NCI-H510A treated with DMSO at 0.1 percent for 48 hours (cell line): ENCODE data around the gene TBC1D8.

ENCODE experiments used
- DNase-seq: peaks from one replicate; lab custom pipeline; 2025; lab: John Stamatoyannopoulos, UW

TBC1D8 gene

DNA sequence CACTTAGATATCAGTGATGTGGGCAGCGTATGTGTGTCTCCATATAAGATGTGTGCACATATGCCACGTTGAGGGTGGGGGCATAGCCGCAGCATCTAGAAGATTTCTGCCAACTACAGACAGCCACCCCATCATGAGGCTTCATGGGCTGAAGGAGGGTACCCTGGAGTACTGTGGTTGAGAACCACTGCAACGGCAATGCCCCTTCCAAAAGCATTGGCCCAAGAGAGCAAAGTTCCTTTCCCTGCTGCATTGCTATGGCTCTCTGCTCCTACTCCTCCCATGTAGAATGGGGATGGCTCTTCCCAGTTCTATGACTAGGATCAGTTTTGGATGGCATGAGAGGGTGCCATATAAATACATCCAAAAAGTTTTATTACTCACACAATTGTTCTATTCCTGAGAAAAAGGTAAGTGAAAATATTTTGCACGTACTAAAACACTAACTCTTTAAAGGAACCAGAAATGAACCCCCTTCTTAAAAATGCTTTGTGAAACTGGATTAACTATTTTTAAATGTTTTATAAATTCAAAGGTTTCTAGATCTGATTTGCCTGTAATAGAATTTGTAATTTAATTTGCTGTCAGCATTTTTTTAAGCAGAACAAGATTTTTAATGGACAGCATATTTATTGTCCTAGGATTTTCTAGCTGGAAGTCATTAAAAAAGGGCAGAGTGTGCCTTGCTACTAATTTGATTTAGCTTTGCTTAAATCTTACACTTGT, 153.5 kb downstream of the TBC1D8 start:
- DNase-seq = no peak

DNA sequence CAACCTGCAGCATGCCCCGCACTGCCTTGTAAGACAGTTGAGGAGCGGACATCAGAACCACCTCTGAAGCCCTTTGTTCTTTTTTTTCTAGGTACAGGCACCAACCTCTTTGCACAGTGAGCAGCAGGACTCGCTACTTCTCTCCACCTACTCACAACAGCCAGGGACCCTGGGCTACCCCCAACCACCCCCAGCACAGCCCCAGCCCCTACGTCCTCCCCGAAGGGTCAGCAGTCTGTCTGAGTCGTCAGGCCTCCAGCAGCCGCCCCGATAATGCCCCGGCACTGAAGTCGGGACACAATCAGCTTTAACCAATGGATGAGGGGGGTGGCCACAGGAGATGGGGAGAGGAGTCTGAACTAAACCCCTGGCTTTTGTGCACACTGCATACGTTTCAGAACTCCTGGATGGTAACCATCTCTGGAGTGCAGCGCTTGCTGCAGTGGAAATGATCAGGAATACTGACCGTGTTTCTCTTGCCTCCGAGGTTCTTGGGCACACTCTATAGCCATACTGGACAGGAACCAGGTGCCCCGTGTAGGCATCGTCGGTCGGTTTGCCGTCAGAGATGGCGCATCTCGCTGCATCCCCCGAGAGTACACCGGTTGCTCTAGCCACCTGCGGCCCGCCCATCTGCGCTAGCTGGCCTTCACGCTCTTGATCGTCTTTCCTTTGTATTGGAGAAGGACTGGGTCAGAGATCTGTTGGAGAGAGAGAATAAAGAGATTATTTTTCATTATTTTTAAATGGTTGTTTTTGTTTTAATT, 155.7 kb downstream of the TBC1D8 start:
- DNase-seq = no peak

DNA sequence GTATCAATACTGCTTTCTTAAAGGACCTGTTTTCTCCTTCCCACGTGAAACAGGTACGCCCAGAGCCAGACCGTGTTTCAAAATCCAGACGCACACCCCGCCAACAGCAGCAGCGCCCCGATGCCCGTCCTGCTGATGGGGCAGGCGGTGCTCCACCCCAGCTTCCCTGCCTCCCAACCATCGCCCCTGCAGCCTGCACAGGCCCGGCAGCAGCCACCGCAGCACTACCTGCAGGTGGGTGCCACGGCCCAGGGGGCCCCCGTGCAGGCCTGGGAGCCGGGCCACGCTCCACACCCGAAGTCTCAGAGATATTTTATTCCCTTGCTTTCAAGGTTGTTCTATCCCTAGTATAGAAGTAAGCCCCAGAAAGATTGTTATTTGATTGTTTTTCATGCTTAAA, 157.9 kb downstream of the TBC1D8 start:
- no peak for DNase-seq

DNA sequence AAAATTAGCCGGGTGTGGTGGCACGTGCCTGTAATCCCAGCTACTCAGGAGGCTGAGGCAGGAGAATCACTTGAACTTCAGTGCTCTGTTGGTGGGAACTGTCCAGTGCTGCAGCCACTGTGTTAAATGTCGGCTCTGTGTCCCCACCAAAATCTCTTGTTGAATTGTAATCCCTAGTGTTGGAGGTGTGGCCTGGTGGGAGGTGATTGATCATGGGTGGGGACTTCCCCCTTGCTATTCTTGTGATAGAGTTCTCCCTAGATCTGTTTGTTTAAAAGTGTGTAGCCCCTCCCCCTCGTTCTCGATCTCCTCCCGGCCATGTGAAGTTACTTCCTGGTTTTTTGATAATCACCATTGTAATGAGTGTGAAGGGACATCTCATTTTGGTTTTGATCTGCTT, 158.9 kb downstream of the TBC1D8 start:
- no peak for DNase-seq

DNA sequence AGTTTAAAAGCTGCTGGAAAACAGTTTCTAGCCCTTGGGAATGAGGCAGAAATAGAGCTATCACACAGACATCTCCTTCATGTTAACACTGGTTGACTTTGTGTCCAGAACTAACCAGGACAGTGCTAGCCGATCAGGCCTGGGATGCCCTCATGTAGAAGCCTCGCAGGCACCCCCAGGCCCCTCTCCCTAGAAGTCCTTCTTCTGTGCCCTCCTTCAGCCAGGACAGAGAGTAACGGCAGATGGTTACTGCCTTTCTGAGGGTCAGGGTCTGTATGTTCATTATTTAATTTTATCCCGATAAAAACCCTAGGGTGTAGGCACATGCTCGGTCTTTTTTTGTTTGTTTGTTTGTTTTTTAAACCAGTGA, 159.8 kb downstream of the TBC1D8 start:
- DNase-seq = no peak

DNA sequence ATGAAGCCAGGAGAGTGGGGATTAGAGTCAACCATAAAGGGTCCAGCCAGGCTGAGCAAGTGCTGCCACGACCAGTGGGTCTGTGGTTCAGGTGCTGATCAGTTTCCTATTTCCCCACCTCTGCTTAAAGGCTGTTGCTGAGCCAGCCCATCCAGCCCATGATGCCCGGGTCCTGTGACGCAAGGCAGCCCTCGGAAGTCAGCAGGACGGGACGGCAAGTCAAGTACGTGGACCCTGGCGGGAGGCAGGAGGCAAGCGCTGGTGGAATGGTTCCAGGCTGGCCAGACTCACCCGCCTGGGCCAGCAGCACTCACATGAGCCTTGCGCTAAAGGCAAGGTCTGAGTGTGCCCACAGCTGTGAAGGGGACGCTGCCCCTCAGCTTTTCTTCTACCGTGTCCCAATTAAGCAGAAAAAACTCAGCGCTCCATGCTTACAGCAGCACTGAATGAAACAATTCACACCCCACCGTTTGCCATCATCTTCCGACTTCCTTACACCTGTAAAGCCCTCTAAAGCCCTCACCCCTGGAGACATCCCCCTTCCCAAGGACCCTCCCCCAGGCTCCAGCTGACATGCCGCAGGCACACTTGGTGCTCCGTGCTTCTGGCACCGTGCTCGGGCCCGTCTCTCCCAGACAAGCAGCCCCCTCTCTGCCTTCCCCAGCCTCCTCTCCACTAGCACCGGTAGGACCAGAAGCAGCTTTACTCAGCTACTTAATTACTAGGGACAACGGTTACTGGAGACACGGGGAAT, 160.4 kb downstream of the TBC1D8 start:
- DNase-seq = no peak

DNA sequence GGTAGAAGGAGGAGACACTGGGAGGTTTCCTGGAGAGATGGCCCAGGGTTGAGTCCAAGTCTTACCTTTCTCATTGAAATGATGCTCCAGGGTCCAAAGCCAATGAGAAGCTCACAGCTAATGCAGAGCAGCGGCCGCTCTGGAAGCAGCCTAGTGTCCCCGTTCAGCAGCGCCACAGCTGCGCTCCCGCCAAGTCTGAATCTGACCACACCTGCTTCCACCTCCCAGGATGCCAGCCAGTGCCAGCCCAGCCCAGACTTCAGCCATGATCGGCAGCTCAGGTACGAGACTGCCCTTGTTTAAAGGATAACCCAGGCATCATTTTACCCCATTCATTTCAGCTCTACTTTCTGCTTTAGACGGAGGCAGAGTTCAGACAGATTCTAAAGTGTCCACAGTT, 161.0 kb downstream of the TBC1D8 start:
- DNase-seq = no peak

DNA sequence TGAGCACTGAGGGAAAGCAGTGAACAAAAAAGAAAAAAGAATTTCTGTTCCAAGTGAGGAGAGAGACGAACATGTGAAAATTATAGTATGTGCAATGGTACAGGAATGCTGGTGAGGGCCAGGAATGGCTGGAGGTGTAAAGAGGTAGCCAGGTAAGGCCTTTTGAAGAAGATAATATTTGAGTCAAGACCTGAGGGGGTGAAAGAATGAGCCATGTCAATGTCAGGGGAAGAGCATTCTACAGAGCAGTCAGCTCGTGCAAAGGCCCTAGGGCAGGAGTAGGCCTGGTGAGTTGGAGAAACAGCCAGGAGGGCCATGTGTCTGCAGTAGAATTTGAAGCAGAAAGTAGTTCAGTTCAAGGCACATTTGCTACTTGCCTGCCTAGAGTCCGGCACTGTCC, 161.5 kb downstream of the TBC1D8 start:
- DNase-seq = no peak

DNA sequence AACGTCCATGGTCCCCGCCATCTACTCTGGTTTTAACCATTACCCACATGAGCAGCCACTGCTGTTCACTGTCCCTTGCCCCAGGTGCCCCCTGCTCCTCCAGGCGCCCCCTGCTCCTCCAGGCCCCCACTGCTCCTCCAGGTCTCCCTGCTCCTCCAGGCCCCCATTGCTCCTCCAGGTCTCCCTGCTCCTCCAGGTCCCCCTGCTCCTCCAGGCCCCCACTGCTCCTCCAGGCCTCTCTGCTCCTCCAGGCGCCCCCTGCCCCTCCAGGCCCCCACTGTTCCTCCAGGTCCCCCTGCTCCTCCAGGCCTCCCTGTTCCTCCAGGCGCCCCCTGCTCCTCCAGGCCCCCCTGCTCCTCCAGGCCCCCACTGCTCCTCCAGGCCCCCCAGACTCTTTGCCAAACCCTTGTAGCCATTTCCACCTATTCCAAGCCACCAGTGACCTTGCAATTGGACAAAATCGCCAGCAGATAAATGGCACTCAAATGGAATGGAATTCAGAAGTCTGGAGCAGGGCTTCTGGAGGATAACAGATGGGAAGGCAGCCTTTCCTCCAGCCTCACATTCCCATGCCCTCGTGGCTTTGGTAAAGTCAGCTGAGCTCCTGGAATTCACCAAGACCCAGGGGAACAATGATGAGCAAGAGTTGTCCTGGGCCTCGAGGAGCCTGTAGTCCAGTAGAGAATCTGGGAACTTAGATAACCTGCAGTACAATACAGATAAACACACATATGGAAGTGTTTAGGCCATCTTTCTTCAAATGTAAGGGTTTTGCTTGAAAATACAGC, 162.4 kb downstream of the TBC1D8 start:
- no peak for DNase-seq

DNA sequence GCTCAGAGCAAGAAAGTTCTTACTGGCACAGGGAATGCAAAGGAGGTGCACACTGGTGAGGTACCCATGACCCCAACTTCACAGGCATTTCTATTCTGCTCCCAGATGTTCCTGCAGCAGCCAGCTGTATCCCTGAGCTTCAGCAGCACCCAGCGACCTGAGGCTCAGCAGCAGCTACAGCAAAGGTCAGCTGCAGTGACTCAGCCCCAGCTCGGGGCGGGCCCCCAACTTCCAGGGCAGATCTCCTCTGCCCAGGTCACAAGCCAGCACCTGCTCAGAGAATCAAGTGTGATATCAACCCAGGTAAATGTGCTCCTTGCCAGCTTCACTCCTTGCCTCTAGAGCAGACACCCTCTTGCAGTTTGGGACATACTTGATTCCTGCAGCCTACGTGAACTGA, 163.2 kb downstream of the TBC1D8 start:
- no peak for DNase-seq

DNA sequence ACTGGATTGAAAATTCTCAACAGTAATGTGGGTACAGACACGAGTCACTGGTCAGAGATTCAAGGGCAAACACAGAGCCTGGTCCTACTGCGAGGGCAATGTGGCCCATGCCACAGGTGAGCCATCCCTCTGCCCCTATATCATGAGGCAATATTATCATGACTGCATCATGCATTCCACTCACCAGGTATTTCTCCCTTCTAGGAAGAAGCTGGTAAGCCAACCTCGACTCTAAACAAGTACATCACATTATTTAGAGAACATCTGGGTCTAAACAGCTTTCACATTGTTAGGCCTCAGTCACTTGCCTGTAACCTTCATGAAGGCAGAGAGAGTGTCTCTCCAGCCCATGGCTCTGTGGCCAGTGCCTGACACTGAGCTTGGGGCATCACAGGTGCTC, 163.6 kb downstream of the TBC1D8 start:
- DNase-seq = no peak

DNA sequence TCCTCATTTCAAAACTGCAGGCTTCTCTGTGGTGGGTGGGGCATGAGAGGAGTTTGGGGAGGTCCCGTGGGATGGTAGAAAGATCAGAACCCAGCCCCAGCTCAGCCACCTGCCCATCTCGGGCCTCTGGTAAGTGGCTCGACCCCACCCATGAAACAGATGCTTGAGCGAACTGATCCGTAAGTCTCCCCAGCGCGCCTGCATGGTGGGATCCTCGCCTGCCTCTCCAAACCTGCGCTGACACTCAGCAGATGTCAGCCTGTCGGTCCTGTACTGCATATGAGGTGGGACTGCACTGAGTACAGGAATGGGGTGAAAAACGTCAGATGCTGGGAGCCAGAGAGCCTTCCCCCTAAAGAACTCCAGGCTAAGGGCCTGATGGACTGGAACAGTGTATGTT, 165.0 kb downstream of the TBC1D8 start:
- no peak for DNase-seq

DNA sequence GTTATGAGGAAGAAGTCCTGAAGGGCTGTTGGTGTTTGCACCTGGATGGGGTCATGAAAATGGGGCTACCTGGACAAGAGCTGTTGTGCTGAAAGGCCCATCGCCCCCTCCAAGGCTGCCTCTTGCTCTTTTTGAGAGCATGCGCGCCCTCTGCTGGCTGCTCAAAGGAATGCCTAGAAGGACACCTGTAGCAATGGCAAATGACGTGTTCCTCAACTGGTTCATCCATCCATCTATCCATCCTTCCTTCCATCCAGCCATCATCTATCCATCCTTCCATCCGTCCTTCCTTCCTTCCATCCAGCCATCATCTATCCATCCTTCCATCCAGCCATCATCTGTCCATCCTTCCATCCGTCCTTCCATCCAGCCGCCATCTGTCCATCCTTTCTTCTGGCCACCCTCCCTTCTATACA, 166.3 kb downstream of the TBC1D8 start:
- peak; percentile 73 for DNase-seq

DNA sequence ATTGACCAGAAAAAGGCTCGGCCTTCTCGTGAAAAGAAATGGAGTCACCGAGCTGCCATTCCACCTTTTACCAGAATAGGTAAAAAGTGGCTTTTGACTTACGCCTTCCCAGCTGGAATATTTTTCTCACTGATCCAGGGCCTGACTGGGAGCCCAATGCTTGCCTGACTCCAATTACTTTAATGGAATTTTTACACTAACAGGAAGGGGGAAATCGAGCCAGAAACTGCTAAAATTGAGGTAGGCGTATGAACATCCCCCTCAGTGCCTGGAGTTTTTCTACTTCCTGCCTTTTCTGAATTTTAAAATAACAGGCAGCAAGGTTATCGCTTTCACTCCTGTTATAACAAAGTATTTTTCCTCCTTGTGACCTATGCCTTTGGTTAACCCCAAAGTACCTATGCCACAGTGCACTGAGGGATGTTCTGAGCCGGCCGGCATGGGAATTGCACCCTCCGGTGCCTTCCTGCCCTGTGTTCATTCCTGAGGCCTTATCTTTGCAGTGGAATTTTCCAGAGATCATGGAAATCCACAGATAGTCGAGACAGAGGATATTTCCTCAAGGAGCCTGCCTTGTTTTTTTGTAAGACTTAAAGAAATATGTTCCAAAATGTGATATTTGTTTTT, 167.4 kb downstream of the TBC1D8 start:
- DNase-seq = no peak

DNA sequence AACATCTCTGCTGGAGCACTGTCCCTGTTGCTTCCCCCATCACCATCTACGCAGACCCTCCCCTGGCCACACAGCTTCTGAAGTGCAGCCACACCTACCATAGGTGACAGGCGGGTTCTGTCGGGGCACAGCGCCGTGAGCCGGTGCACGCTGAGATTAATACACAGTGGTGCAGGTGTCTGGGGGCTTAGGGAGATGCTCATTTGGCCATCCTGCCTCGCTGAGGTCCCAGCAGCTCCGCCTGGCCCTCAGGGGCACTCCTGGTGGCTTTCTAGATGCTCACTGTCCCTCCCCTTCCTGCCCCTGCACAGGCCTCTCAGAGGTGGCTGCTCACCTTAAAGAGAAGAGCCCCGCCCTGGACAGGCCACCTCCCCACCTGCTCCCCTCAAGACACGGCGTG, 168.0 kb downstream of the TBC1D8 start:
- no peak for DNase-seq

DNA sequence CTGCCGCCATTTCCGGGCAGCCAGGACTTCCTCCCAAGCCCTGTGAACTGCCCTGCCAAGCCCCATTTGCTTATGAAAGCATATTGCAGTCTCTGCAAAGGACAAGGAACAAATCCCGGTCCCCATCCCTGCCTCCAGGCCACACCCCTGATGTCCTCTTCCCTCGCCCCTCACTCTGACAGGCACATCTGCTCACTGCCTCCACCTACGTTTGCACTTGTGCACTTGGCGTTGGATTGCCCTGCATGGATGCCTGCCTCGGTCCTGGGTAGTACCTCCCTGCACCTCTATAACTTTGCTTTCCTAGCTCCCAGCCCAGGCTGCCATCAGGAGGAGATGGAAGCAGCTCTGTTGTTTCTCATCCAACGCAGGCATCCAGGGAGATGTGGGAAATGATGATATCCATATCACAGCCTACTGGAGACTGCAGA, 168.7 kb downstream of the TBC1D8 start:
- DNase-seq = no peak

DNA sequence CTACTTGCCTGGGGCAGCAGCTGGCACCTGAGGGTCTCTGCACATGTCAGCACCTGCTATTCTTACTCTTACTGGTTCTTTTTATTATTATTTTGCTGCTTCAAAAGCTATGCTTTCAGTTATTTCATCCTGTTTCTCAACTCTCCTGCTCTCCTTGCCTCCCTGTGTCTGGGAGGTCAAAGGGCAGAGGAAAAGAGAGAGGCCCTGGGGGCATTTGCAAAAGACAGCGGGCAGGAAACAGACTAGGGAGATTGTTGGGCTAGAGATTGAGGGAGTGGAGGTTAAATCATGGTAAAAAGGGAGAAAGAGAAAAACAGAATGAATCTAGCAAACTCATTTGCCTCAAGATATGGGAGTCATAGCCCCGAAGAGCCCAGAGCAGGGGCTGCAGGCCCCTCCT, 170.2 kb downstream of the TBC1D8 start:
- no peak for DNase-seq

DNA sequence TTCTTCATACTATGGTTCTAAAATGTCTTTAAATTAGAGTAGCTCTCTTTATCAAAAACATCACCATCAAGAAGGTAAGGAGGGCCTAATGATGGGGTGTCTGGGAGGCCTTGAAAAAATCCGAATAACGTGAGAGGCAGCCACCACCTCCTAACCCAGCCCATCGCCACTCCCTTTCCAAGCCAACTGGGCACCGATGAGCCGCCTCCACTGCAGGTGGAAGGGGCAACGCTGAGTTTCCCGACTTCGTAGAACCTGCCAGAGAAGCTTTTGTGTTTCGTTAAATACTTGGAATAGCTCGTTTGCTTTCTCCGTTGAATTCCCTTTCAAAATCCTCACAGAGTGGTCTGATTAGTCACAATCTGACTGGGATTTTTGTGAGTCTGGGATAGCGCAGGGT, 171.1 kb downstream of the TBC1D8 start:
- DNase-seq = no peak

DNA sequence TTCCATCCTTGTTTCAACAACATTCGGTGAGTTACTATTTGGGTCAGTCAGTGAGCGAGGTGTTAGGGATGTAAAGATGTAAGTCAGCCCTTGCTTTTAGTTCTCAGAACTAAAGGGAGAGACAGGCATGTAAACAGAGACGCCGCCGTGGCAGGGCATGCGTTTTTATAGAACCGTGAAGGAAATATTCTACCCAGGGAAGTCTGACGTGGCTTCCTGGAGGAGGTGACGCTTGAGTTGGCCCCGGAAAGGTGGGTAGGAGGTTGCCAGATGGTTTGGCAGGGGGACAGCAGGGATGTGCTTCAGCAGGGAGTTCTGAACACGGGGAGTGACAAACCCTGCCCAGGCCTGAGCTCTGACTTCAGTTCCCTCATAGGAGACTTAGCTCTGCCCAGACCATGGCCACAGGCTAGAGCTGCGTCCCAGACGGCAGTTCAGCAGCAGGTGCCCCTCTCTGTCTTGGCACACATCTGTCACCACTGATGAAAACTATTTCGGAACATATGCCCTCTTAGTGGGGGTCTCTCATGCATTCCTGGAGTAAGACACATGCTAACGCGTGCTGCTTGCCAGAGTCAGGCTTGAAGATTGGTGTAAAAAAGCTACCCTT, 172.5 kb downstream of the TBC1D8 start:
- no peak for DNase-seq

DNA sequence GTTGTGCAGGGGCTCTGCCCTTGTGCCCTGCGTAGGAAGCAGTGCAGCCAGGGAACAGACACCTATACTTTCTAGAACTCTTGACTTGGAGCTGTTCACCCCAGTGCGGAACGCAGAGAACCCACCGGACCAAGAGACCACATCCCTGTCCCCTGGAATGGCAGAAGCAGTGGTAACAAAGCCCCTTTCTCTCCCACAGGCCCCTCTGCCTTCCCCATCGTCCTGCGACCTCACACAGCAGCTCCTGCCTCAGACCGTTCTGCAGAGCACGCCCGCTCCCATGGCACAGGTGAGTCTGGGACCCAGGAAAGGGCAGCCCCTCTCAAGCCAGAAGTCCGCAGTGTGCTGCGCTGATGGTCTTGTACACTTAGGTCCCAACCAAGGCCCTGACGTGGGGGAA, 173.7 kb downstream of the TBC1D8 start:
- DNase-seq = no peak

DNA sequence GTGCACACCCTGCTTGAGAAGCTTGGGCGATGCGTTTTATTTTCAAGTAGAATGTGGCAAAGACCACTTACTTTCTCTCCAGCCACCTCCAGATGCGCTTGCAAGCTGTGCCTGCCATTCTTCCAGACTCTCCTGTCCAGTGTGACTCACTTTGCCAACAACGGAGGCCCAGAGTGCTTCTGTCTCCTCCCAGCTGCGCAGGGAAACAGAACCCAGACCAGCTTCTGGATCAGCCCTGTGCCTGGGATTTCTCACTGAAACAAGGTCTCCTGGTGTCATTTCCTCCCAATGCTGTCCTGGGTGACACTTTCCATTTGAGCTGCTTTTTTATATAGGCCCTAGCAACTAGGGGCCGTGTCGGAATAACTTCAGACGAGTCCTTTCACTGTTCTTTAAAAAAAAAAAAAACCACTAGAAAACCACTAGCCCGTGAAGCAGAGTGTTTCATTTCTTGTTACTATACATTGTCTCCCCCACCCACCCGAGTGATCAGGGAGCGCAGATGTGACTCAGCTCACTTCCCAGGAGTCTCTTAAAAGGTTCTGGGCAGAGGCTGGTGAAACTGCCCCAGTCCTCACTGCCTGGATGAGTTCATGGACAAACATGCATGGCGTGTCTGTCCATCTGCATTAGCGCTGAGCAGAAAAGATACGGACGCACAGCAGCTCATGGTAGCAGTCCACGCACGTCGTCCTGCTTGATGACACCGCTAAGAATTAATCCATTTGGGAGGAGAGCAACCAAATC, 174.4 kb downstream of the TBC1D8 start:
- no peak for DNase-seq
